Body of pancreas (tissue), 4 donors: ENCODE measurements around the gene LRRC10B.

Experiments used
- CTCF ChIP-seq, 7 experiments: fragments of 450-650 bp in 4 of 7; fragments of 200-600 bp in 3 of 7; sonication (generic) in 3 of 7; IDR thresholded peaks; one replicate each; pipeline ENCODE4 v1.5.1; 2016 to 2019; ENCODE audit warnings: antibody characterized with exemption in 7 of 7
- POLR2A ChIP-seq, 3 donors: fragments of 450-650 bp; IDR thresholded peaks; one replicate each; pipeline ENCODE4 v1.6.1; 2016; ENCODE audit warnings: antibody characterized with exemption in 3 of 3, mild to moderate bottlenecking in 2 of 3

DNA sequence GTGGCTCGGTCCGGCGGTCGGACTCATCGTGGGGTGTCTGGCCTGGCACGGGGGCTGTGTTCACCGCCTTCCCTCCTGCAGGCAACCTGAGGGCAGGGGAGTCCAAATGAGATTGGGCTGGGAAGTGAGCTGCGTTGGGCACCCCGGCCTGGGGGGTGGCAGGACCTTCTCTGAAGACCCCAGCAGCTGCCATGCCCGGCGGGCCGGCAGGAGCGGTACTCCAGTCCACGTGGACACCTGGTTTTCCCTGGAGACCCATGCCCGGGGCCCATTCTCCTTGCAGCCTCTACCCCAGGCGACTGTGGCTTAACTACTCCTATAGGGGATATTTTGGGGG, 24.5 kb downstream of the LRRC10B start:
- TF ChIP-seq CTCF (IDR thresholded peaks at IDR 0.05) (no peak), POLR2A (IDR thresholded peaks at IDR 0.05) (no peak)
